Measurements from ENCODE around the gene SCGB1D1. TPM values are rescaled to one million over a fixed set of nuclear protein-coding genes. Genes with fewer than 3 reads are reported as not detected.

The SCGB1D1 gene
- total RNA-seq, 1 donor, result not detected

DNA sequence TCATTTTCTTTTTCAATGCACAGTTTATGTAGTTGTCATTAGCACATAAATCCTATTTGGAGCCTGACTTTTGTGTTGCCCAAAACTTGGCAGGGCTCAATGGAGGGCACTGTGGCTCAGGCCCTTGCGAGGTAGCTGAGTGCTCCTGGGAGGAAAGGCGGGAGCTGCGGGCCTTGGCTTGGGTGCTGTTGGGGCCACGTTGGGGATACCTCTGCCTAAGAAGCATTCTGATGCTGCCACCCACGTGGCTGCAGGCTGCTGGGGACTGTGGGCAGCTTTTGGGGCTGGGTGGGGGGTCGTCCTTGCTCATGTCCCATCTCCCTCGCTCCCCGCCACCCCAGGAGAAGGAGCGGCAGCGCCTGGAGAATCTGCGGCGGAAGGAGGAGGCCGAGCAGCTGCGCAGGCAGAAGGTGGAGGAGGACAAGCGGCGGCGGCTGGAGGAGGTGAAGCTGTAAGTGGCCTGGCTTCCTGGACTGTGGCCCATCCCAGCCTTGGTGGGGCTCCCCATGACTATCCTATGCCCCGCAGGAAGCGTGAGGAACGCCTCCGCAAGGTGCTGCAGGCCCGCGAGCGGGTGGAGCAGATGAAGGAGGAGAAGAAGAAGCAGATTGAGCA lies 45.3 kb upstream of the SCGB1D1 start:
- H3K4me3 ChIP-seq (ENCODE audit: low read depth, low read length), result no peak overlapping the region
- TF ChIP-seq, protein P1, sequence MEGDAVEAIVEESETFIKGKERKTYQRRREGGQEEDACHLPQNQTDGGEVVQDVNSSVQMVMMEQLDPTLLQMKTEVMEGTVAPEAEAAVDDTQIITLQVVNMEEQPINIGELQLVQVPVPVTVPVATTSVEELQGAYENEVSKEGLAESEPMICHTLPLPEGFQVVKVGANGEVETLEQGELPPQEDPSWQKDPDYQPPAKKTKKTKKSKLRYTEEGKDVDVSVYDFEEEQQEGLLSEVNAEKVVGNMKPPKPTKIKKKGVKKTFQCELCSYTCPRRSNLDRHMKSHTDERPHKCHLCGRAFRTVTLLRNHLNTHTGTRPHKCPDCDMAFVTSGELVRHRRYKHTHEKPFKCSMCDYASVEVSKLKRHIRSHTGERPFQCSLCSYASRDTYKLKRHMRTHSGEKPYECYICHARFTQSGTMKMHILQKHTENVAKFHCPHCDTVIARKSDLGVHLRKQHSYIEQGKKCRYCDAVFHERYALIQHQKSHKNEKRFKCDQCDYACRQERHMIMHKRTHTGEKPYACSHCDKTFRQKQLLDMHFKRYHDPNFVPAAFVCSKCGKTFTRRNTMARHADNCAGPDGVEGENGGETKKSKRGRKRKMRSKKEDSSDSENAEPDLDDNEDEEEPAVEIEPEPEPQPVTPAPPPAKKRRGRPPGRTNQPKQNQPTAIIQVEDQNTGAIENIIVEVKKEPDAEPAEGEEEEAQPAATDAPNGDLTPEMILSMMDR (IDR thresholded peaks at IDR 0.05; ENCODE audit: insufficient read depth, low read depth, low read length), result no peak
- DNase-seq (ENCODE audit: low read depth), result no peak

DNA sequence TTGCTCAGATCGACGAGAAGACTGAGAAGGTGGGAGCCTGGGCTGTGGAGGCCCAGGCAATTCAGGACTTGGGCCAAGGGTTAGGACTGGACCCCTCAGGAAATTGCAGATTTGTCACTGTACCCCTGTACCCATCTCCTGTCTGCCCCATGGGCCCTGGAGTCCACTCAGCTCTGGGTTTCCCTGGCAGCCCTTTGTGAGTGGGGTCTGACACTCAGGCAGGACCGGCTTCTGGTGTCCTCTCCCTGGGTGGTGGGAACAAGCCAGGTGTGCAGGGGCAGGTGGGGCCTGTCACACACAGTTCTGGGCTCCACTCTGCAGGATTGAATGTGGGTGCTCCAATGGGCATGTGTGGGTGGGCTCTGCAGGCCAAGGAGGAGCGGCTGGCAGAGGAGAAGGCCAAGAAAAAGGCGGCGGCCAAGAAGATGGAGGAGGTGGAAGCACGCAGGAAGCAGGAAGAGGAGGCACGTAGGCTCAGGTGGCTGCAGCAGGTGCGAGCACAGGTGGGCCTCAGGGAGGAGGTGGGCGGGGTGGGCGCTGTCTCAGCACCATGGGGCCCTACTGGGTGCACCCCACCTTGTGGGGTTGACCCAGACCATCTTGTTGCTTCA lies 44.6 kb upstream of the SCGB1D1 start:
- TF ChIP-seq, protein P1 (IDR thresholded peaks at IDR 0.05; ENCODE audit: insufficient read depth, low read depth, low read length), result no peak
- DNase-seq (ENCODE audit: low read depth), result no peak

DNA sequence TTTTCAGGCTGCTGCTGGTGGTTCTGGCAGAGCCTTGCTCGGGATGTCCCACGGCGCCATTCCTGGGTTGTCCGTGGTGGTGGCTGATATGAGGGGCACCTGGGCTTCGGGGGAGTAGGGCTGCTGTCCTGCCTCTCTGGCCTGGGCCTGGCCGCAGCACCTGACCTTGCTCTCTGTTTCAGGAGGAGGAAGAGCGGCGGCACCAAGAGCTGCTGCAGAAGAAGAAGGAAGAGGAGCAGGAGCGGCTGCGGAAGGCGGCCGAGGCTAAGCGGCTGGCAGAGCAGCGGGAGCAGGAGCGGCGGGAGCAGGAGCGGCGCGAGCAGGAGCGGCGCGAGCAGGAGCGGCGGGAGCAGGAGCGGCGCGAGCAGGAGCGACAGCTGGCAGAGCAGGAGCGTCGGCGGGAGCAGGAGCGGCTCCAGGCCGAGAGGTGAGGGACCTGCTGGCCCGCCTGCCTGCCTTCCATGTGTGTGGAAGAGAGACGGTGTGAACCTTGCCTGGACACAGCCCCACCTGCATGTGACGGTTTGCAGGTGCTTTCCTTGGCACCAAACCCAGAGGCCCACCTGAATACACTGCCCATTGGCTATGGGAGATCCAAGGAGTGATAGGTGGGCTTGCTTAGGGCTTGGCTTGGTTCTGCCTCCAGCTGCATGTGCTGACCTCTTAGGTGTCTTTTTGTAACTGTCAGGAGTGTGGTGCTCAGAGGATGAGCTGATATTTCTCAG lies 43.4 kb upstream of the SCGB1D1 start:
- TF ChIP-seq, protein P1 (IDR thresholded peaks at IDR 0.05; ENCODE audit: insufficient read depth, low read depth, low read length), result no peak
- H3K4me3 ChIP-seq (ENCODE audit: low read depth, low read length), result no peak overlapping the region
- no peak for DNase-seq (ENCODE audit: low read depth)

More for the DNA sequence above, 44.6 kb upstream of the SCGB1D1 start:
- H3K4me3 ChIP-seq (ENCODE audit: low read depth, low read length), result no peak overlapping the region

DNA sequence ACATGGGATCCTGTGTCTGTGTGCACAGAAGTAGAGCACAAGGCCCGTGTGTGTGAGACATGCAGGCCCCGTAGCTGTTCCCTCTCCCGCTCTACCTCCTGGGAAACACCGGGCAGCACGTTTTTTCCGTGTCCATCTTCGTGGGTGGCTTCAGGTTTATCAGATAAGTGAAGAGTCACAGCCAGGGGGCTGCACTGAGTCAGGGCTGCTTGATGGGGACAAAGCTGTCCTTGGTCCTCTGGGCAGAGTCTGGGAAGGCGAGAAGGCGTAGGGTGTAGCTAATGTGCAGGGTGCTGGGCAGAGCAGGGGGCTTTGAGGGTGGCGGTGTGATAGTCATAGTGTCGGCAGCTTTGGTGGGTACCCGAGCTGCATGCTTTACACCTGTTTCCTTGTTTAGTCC lies 42.5 kb upstream of the SCGB1D1 start:
- TF ChIP-seq, protein P1 (IDR thresholded peaks at IDR 0.05; ENCODE audit: insufficient read depth, low read depth, low read length), result no peak
- DNase-seq (ENCODE audit: low read depth), result no peak
- no peak overlapping the region for H3K4me3 ChIP-seq (ENCODE audit: low read depth, low read length)

DNA sequence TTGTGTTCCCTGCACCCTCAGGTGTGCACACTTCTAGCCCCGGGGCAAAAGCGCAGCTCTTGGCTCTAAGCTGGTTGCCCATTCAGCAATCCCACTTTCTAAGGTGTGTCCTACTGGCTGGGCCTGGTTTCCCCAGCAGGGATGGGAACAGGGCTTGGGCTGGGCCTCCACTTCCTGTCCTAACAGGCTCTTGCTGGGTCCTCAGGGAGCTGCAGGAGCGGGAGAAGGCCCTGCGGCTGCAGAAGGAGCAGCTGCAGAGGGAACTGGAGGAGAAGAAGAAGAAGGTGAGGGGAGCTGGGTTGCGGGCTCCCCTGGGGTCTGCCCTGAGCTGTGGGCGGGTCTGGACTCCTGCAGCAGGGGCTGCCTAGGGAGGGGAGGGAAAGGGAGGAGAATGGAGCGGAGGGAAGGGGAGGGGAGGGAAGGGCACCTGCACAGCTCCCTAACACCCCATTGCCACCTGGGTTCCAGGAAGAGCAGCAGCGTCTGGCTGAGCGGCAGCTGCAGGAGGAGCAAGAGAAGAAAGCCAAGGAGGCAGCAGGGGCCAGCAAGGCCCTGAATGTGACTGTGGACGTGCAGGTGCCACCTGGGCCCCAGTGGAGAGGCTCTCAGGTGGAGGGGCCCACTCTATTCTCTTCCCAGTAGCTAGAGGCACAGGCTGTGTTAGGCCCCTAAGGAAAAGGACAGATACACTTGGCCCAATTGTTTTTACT lies 41.6 kb upstream of the SCGB1D1 start:
- no peak for DNase-seq (ENCODE audit: low read depth)
- H3K4me3 ChIP-seq (ENCODE audit: low read depth, low read length), result no peak overlapping the region
- TF ChIP-seq, protein P1 (IDR thresholded peaks at IDR 0.05; ENCODE audit: insufficient read depth, low read depth, low read length), result no peak

DNA sequence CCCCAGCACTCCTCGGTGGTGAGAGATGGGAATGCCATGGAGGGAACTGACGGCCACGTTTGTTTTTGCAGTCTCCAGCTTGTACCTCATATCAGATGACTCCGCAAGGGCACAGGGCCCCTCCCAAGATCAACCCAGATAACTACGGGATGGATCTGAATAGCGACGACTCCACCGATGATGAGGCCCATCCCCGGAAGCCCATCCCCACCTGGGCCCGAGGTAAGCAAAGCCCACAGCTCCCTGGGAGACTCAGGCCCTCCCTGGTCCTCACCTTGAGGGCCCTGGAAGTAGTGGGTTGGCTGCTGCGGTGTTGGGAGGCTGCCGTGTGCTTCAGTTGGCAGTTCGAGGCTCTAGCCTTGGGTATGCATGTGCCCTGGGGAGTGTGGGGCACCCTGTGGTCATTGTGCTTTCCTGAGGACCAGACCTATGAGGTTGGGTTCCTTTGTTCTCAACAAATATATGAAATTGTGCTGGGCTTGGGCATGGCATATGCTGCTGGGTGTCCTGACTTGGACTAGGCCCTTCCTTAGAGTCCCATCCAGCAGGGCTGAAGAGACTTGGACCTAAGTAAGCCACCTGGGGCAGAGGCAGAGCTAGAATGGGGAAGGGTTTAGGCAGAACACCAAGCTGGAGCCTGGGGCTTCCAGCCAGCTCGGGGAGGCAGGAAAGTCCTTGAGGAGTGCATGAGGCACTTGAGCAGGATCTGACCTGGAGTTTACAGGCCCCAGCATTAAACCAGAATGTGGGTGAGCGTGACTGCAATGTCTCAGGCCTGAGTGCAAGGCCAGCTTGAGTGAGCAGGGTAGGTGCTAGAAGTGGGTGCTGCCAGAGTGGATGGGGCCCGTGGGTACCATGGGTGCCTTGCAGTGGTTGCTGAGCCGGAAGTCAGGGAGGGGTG lies 39.8 kb upstream of the SCGB1D1 start:
- H3K4me3 ChIP-seq (ENCODE audit: low read depth, low read length), result no peak overlapping the region
- TF ChIP-seq, protein P1 (IDR thresholded peaks at IDR 0.05; ENCODE audit: insufficient read depth, low read depth, low read length), result no peak
- DNase-seq (ENCODE audit: low read depth), result no peak

Data from fibroblast of villous mesenchyme (primary cell).